HG03457 (cell line): Measurements from ENCODE around the gene GJA3.

ENCODE experiments used
- ATAC-seq: cut with Tn5 transposase; IDR thresholded peaks from one replicate; pipeline ENCODE4 v1.9.1; 2021; ENCODE audit warnings: moderate number of reproducible peaks; ENCODE audit not compliant: unreplicated experiment

Gene GJA3

DNA sequence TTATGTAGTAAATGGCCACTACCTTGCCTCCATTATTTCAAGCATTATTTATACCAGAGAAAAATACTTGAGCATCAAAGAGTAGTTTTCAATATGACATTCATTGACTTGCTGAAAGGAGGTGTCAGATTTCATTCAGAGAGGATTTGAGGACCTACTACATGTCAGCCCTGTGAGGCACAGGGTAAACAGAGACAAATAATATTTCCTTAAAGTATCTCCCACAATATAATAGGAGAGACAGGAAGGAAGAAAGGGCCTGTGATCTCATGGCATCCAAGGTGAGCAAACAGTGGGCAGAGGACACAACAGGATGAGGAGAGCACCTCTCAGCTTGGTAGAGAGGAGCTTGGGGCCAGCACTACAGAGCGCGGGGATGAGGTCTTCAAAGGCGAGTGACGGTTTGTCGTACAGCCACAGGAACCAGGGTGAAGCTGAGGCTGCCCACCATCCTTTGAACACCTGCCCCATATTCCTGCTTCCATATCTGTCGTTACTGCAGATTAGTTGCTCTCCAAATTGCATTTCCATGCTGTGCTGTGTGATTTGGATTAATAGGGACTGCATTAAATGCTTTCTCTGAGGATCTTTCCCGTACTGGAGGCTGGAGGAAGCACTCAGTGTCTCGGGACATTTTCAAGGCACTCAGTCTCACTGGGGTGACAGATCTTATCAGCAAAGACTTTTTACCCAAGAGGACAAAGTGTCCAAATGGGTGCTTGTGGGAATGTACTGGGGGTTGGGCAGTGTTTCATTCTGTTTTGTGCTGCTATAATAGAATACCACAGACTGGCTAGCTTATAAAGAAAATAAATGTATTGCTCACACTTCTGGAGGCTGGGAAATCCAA is 59.2 kb downstream of the GJA3 start:
- ATAC-seq, result no peak

DNA sequence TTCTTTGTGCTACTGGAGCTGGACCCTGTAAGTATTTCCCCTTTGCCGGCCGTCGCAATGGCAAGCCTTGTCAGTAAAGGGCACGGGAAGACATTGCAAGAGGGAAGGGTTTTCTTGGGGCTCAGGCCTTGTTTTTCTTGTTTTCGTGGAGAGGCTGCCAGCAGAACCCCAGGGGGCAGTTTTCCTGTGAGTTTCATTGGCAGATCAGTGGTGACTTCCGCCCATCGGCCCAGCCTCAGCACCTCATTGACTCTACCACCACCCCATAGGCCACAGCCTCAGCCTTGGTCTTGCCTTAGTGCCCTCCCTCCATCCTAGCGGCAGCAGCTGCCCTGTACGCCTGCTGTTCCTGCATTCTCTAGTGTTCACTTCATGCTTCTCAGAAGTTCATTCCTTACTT is 61.5 kb downstream of the GJA3 start:
- no peak for ATAC-seq

DNA sequence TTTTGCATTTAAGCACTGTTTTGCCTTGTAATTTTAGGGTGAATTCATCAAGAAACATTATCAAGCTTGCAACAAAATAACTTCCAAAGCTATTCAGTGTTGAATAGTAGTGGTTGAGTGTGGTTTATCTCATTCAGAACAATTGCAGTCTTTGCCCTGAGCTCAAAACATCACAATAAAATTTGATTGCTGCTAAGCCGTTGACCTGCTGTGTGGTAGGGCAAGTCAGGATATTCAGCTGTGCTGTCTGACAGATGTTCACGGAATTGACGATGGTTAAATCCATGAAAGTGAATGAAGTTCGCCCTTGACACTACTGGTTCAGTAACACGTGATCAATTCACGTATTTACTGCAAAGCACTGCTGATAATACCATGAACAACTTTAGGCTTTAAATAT is 66.9 kb downstream of the GJA3 start:
- ATAC-seq, result no peak

DNA sequence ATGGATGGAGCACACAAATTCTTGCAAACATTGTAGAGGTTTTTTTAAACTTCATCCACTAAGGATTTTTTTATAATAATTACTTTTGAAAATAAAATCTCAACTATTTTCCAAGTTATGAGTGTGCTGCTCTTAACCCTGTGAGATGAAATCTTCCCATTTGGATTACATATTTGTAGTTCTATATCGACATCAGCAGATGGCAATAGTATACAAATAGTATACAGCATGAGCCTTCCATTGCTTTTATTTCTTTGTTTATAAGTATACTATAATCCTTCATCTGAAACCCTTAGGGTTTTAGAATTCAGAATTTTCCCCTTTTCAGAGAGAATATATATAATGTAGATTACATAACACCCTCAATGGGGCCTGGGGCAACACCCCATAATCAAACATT is 70.5 kb downstream of the GJA3 start:
- ATAC-seq, result no peak
